Measurements from ENCODE around the gene TTLL13.

Gene TTLL13

DNA sequence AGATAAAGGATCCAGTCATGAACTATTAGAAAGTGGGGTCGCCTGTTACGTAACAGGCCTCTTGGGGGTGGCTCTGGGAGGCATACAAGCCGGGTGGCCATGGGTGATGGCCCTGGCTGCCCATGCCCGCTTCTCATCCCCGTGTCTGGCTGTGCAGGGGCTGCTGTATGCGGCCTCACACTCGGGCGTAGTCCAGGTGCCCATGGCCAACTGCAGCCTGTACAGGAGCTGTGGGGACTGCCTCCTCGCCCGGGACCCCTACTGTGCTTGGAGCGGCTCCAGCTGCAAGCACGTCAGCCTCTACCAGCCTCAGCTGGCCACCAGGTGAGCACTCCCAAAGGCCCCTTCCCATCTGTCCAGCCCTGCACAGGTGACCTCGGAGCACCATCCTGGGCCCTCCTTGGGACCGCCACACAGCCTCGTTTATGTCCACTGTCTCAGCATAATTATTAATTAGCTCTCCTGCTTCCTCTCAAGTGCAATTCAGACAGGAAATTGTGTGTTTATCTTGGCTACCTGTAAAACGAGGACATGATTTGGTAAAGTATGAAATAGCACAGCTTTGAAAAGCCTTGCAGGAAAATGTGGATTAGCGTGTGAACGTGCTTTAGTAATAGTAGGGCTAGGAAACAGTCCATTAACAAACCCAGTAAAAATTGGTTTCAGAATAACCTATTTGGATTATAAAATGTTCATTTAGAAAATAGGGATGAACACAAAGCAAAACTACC is 23.7 kb upstream of the TTLL13 start:
- TF ChIP-seq, protein P1, sequence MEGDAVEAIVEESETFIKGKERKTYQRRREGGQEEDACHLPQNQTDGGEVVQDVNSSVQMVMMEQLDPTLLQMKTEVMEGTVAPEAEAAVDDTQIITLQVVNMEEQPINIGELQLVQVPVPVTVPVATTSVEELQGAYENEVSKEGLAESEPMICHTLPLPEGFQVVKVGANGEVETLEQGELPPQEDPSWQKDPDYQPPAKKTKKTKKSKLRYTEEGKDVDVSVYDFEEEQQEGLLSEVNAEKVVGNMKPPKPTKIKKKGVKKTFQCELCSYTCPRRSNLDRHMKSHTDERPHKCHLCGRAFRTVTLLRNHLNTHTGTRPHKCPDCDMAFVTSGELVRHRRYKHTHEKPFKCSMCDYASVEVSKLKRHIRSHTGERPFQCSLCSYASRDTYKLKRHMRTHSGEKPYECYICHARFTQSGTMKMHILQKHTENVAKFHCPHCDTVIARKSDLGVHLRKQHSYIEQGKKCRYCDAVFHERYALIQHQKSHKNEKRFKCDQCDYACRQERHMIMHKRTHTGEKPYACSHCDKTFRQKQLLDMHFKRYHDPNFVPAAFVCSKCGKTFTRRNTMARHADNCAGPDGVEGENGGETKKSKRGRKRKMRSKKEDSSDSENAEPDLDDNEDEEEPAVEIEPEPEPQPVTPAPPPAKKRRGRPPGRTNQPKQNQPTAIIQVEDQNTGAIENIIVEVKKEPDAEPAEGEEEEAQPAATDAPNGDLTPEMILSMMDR (IDR thresholded peaks at IDR 0.05) = no peak
- TF ChIP-seq ZFX (IDR thresholded peaks at IDR 0.05; ENCODE audit: borderline replicate concordance) = no peak
- no peak overlapping the region for H3K27ac ChIP-seq

GRCh38 chr15:90227336-90227735 is 22.0 kb upstream of the TTLL13 start:
- TF ChIP-seq, protein P1 (IDR thresholded peaks at IDR 0.05) = no peak
- no peak for TF ChIP-seq ZFX (IDR thresholded peaks at IDR 0.05; ENCODE audit: borderline replicate concordance)
- H3K27ac ChIP-seq = no peak overlapping the region

- H3K27ac ChIP-seq = no peak overlapping the region
- TF ChIP-seq, protein P1 (IDR thresholded peaks at IDR 0.05) = no peak
- TF ChIP-seq ZFX (IDR thresholded peaks at IDR 0.05; ENCODE audit: borderline replicate concordance) = no peak
Measured at GRCh38 chr15:90227816-90228772, 21.3 kb upstream of the TTLL13 start.

DNA sequence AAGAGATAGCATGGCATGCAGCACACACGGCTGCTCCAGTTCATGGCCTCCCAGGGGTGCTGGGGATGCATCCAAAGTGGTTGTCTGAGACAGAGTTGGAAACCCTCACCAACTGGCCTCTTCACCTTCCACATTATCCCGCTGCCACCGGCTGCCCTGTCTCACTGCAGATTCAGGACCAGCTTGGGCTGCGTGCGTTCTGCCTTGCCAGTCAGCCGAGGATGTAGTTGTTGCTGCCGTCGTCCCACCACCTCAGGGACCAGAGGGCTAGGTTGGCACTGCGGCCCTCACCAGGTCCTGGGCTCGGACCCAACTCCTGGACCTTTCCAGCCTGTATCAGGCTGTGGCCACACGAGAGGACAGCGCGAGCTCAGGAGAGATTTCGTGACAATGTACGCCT is 20.4 kb upstream of the TTLL13 start:
- no peak overlapping the region for H3K27ac ChIP-seq
- TF ChIP-seq ZFX (IDR thresholded peaks at IDR 0.05; ENCODE audit: borderline replicate concordance) = no peak

DNA sequence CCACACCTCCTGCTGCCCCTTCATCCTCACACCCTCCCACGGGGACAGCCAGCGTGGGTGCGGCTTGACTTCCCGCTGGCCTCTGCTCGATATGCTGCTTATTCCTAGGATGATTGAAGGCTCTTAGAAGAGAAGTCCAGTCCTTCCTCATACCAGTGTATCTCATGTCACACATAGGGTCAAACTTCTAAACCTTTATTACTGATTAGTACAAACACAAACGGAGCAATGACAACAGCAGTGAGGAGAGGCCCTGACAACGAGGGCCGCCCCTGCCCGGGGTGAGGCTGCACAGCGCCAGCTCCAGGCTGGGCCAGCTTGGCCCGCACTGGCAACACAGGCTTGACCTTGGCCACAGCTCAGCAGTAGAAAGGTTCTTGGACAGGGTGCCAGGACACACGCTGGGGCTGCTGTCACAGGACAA is 19.3 kb upstream of the TTLL13 start:
- no peak for TF ChIP-seq ZFX (IDR thresholded peaks at IDR 0.05; ENCODE audit: borderline replicate concordance)
- TF ChIP-seq, protein P1 (IDR thresholded peaks at IDR 0.05) = no peak
- H3K27ac ChIP-seq = peak overlapping the region; percentile 86

DNA sequence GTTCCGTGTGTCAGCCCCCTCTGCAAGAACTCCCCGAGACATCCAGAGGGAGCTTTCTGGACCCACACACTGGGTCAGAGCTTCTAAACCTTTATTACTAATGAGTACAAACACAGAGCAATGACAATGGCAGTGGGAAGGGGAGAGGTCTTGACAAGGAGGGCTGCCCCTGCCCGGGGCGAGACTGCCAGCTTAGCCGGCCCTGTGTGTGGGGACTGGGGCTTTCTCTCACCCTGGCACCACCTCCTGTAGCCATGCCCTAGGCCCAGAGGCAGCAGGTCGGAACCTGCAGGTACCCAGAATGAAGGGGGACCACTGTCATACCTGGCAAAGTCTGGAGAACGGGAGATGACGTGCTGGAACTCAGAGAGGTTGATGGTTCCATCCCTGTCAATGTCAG is 18.7 kb upstream of the TTLL13 start:
- H3K27ac ChIP-seq = peak overlapping the region; percentile 86

More for the DNA sequence above, 18.7 kb upstream of the TTLL13 start:
- TF ChIP-seq, protein P1 (IDR thresholded peaks at IDR 0.05) = no peak
- no peak for TF ChIP-seq ZFX (IDR thresholded peaks at IDR 0.05; ENCODE audit: borderline replicate concordance)

All from 22Rv1 (cell line).